Cardiac muscle cell (in vitro differentiated cells and primary cell): ENCODE results near the gene DNAJC17. TPM values are rescaled to one million over a fixed set of nuclear protein-coding genes. Genes with fewer than 3 reads are reported as not detected.
A peak's percentile ranks its signal among the peaks of the same experiment; 100 is the strongest.

Experiments
- DNase-seq, 2 donors: peaks; one replicate each; pipeline versions ENCODE4 v3.0.0 to v3.0.0-alpha.2; 2010 to 2017; ENCODE audit warnings: low read depth in 1 of 2, low spot score in 1 of 2
- H3K27ac ChIP-seq: fragments of 200-600 bp; sonication (generic); 2 replicates; pipeline ENCODE4 v1.5.1; 2016
- H3K27me3 ChIP-seq: fragments of 200-600 bp; sonication (generic); 2 replicates; pipeline ENCODE4 v1.6.0; 2016; ENCODE audit warnings: control low read depth
- H3K36me3 ChIP-seq: fragments of 200-600 bp; sonication (generic); 2 replicates; pipeline ENCODE4 v1.5.1; 2016; ENCODE audit warnings: control low read depth
- H3K4me1 ChIP-seq: fragments of 200-600 bp; sonication (generic); 2 replicates; pipeline ENCODE4 v1.8.1; 2017; ENCODE audit warnings: low read depth, mild to moderate bottlenecking, mixed run types
- H3K4me3 ChIP-seq: fragments of 200-600 bp; sonication (generic); 2 replicates; pipeline ENCODE4 v1.5.1; 2016; ENCODE audit warnings: mild to moderate bottlenecking
- H3K9me3 ChIP-seq: fragments of 200-600 bp; sonication (generic); 2 replicates; pipeline ENCODE4 v1.5.1; 2017; ENCODE audit warnings: low read depth, mild to moderate bottlenecking, control low read depth
- polyA plus RNA-seq: library from polyadenylated mRNA; unstranded; fragments of >200 nt; fragmentation: Nextera tagmentation; extraction: Ambion mirVana; gene quantifications from 2 replicates; pipeline ENCODE4 v1.2.1, GENCODE V29; 2016
- total RNA-seq: library from RNA; depleted of rRNA; stranded (reverse); fragments of >200 nt; gene quantifications from 2 replicates; pipeline ENCODE4 v1.2.3, GENCODE V29; 2016
- TF ChIP-seq, protein P1 (sequence below): IDR thresholded peaks from 2 replicates; pipeline ENCODE4 v1.5.1; 2012; ENCODE audit warnings: low read depth, mild to moderate bottlenecking, low read length

DNAJC17 gene, protein sequence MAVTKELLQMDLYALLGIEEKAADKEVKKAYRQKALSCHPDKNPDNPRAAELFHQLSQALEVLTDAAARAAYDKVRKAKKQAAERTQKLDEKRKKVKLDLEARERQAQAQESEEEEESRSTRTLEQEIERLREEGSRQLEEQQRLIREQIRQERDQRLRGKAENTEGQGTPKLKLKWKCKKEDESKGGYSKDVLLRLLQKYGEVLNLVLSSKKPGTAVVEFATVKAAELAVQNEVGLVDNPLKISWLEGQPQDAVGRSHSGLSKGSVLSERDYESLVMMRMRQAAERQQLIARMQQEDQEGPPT
- 45.1 and 58.2 TPM in 2 replicates for total RNA-seq
- 57.2 and 71.3 TPM in 2 replicates for polyA plus RNA-seq

DNA sequence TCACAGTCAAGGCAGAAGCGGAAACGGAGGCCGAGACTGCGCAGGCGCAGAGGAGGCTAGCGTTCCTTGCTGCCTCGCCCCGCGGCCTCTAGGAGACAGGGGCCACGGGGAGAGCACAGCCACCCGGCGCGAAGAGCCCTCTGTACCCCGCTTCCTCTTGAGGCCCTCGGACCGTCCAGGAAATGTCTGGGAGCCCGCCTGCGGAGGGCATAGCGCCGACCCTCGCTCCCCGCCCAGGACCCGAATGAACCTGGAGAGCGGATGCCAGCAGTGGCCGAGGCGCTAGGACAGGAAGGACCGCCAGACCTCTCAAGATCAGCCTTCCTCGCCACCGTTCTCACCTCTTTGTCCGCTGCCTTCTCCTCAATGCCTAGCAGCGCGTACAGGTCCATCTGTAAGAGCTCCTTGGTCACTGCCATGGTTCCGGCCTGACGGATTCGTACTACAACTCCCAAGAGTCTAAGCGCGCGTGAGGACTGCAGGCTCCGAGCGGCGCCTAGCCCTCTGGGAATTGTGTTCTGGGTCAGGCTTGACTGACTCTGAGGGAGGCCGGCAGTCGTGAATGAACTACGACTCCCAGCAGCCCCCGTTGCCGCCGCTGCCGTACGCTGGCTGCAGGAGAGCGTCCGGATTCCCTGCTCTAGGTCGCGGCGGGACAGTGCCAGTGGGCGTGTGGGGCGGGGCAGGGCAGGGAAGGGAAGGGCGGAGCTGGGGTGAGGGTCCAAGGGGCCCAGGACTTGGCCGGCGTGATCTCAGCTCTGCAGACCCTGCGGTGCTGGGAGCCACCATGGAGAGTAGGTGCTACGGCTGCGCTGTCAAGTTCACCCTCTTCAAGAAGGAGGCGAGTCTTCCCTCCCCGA lies at the start of gene DNAJC17, which contains the start of gene ZFYVE19:
Gene DNAJC17, minus strand, starts transcription at position 446 of the 860 bp plus-strand sequence. Its CDS starts 27 bp downstream, at position 419.
Gene ZFYVE19, plus strand, starts transcription at position 62 of the 860 bp plus-strand sequence. Its CDS starts 501 bp downstream, at position 563.
- TF ChIP-seq, protein P1, sequence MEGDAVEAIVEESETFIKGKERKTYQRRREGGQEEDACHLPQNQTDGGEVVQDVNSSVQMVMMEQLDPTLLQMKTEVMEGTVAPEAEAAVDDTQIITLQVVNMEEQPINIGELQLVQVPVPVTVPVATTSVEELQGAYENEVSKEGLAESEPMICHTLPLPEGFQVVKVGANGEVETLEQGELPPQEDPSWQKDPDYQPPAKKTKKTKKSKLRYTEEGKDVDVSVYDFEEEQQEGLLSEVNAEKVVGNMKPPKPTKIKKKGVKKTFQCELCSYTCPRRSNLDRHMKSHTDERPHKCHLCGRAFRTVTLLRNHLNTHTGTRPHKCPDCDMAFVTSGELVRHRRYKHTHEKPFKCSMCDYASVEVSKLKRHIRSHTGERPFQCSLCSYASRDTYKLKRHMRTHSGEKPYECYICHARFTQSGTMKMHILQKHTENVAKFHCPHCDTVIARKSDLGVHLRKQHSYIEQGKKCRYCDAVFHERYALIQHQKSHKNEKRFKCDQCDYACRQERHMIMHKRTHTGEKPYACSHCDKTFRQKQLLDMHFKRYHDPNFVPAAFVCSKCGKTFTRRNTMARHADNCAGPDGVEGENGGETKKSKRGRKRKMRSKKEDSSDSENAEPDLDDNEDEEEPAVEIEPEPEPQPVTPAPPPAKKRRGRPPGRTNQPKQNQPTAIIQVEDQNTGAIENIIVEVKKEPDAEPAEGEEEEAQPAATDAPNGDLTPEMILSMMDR, result peak; percentile 9
- H3K4me1 ChIP-seq, result peaks cover 5% of the 10 kb centered on the region
- no peaks in the 10 kb centered on the region for H3K9me3 ChIP-seq
- no peaks in the 10 kb centered on the region for H3K36me3 ChIP-seq
- H3K27me3 ChIP-seq, result no peaks in the 10 kb centered on the region
- peak; percentile 99 for DNase-seq
- peak within 1 kb of the TSS; percentile 75 for H3K27ac ChIP-seq
- peak within 1 kb of the TSS; percentile 73 for H3K4me3 ChIP-seq

DNA sequence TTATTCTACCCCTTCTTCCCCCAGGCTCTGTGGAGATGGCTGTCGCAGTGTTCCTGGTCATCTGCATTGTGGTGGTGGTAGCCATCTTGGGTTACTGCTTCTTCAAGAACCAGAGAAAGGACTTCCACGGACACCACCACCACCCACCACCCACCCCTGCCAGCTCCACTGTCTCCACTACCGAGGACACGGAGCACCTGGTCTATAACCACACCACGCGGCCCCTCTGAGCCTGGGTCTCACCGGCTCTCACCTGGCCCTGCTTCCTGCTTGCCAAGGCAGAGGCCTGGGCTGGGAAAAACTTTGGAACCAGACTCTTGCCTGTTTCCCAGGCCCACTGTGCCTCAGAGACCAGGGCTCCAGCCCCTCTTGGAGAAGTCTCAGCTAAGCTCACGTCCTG lies 49.5 kb upstream of the DNAJC17 start:
- Histone ChIP-seq H3K27ac (no peak overlapping the region), H3K36me3 (no peaks in the 10 kb centered on the region), H3K9me3 (no peaks in the 10 kb centered on the region), H3K4me3 (no peak overlapping the region), H3K4me1 (no peaks in the 10 kb centered on the region), H3K27me3 (no peaks in the 10 kb centered on the region)
- DNase-seq, result no peak
- TF ChIP-seq, protein P1, result no peak

DNA sequence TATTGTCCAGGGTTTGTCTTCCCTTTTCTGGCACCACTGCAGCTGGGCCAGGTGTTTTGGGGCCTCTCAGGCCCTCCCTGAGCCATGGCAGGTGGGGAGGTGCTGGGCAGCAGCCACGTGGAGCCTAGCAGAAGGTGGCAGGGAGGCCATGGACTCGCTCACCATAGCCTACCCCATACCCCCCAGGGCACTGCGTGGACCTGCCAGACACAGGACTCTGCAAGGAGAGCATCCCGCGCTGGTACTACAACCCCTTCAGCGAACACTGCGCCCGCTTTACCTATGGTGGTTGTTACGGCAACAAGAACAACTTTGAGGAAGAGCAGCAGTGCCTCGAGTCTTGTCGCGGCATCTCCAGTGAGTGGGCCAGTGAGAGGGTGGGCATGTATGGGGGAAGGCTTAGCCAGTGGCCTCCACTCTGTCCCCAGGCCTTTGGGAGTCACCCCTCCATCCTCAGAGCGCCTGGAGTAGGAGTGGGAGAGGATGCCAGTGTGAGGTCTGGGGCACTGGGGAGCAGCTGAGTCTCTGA lies 48.5 kb upstream of the DNAJC17 start:
- Histone ChIP-seq H3K9me3 (no peaks in the 10 kb centered on the region), H3K27ac (no peak overlapping the region), H3K4me3 (no peak overlapping the region), H3K36me3 (no peaks in the 10 kb centered on the region), H3K4me1 (no peaks in the 10 kb centered on the region), H3K27me3 (no peaks in the 10 kb centered on the region)
- TF ChIP-seq, protein P1, result no peak
- no peak for DNase-seq

DNA sequence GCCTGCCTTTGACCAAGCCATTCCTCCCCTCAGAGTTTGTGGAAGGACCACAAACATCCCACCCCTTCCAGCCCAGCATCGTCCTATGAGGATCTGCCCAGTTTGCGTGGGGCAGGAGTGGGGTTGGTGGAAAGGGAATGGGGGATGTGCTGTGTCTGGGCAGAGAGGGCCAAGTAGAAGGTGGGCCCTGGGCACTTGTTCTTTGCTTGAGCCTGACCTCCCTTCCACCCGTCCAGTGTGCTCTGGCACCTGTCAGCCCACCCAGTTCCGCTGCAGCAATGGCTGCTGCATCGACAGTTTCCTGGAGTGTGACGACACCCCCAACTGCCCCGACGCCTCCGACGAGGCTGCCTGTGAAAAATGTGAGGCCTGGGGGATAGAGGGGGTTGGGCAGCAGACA lies 46.9 kb upstream of the DNAJC17 start:
- Histone ChIP-seq H3K27ac (no peak overlapping the region), H3K9me3 (no peaks in the 10 kb centered on the region), H3K27me3 (no peaks in the 10 kb centered on the region), H3K4me1 (no peaks in the 10 kb centered on the region), H3K36me3 (no peaks in the 10 kb centered on the region), H3K4me3 (no peak overlapping the region)
- TF ChIP-seq, protein P1, result no peak
- no peak for DNase-seq

DNA sequence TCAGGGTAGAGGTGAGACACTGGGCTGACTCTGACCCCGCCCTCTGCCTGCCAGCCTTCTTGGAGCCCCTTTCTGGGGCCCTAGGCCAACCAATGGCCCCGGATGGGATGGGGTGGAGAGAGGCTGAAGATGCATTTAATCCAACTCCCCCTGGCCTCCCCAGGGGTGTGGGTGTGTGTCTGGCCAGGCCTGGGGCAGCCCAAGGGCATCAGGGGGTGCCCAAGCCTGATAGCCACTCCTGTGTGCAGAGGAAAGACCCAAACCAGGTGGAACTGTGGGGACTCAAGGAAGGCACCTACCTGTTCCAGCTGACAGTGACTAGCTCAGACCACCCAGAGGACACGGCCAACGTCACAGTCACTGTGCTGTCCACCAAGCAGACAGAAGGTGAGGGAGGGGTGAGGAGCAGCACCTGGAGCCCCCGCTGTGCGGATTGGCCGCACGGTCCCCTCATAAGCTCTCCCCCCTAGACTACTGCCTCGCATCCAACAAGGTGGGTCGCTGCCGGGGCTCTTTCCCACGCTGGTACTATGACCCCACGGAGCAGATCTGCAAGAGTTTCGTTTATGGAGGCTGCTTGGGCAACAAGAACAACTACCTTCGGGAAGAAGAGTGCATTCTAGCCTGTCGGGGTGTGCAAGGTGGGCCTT lies 46.1 kb upstream of the DNAJC17 start:
- Histone ChIP-seq H3K36me3 (no peaks in the 10 kb centered on the region), H3K27me3 (no peaks in the 10 kb centered on the region), H3K4me3 (no peak overlapping the region), H3K27ac (no peak overlapping the region), H3K9me3 (no peaks in the 10 kb centered on the region), H3K4me1 (no peaks in the 10 kb centered on the region)
- TF ChIP-seq, protein P1, result no peak
- no peak for DNase-seq
